ENCODE data around the gene BNC2.

The BNC2 gene

GRCh38 chr9:16708656-16709435, 161.6 kb downstream of the BNC2 start:
- no peak for DNase-seq

GRCh38 chr9:16705111-16705604, 165.3 kb downstream of the BNC2 start:
- DNase-seq = peak; percentile 88

- DNase-seq = peak; percentile 75
Measured at GRCh38 chr9:16704116-16705110, 166.1 kb downstream of the BNC2 start.

GRCh38 chr9:16701347-16701746, 169.1 kb downstream of the BNC2 start:
- no peak for DNase-seq

GRCh38 chr9:16693616-16694015, 176.9 kb downstream of the BNC2 start:
- DNase-seq = no peak

GRCh38 chr9:16690628-16691027, 179.8 kb downstream of the BNC2 start:
- DNase-seq = no peak

GRCh38 chr9:16690205-16690604, 180.3 kb downstream of the BNC2 start:
- no peak for DNase-seq

- DNase-seq = no peak
Measured at GRCh38 chr9:16689351-16689938, 181.0 kb downstream of the BNC2 start.

- DNase-seq = no peak
Measured at GRCh38 chr9:16688814-16689213, 181.7 kb downstream of the BNC2 start.

- DNase-seq = no peak
Measured at GRCh38 chr9:16687678-16688369, 182.6 kb downstream of the BNC2 start.

GRCh38 chr9:16683326-16683725, 187.1 kb downstream of the BNC2 start:
- DNase-seq = no peak

- DNase-seq = no peak
Measured at GRCh38 chr9:16682273-16682672, 188.2 kb downstream of the BNC2 start.

GRCh38 chr9:16681652-16681987, 188.8 kb downstream of the BNC2 start:
- DNase-seq = no peak

GRCh38 chr9:16680975-16681651, 189.4 kb downstream of the BNC2 start:
- DNase-seq = peak; percentile 58

- DNase-seq = no peak
Measured at GRCh38 chr9:16680541-16680940, 189.9 kb downstream of the BNC2 start.

GRCh38 chr9:16679327-16679821, 191.1 kb downstream of the BNC2 start:
- DNase-seq = peak; percentile 49

GRCh38 chr9:16676519-16676918, 194.0 kb downstream of the BNC2 start:
- DNase-seq = no peak

GRCh38 chr9:16675131-16675530, 195.3 kb downstream of the BNC2 start:
- no peak for DNase-seq

GRCh38 chr9:16673171-16673570, 197.3 kb downstream of the BNC2 start:
- no peak for DNase-seq

GRCh38 chr9:16672501-16672900, 198.0 kb downstream of the BNC2 start:
- no peak for DNase-seq

GRCh38 chr9:16671591-16672137, 198.8 kb downstream of the BNC2 start:
- no peak for DNase-seq

- no peak for DNase-seq
Measured at GRCh38 chr9:16670791-16671190, 199.7 kb downstream of the BNC2 start.

Measured in left hindlimb (tissue), 1 donor.